ENCODE results near the gene RALGAPB. TPM values are rescaled to one million over a fixed set of nuclear protein-coding genes. Genes with fewer than 3 reads are reported as not detected.

Gene RALGAPB
- total and polyA plus RNA-seq, 2 of the 13 experiments (the other 11 are each of a cell fraction or from before 2014, with no cell fraction given): 17.6 to 30.6 TPM

GRCh38 chr20:38498909-38499308 is 26.3 kb downstream of the RALGAPB start:
- WGBS (ENCODE audit: low lambda C conversion rate): 97% methylated on average over 1 of the region's 1 CpG
- Histone ChIP-seq H3K4me2 (ENCODE audit: low read depth, low read length) (no peak overlapping the region), H2AFZ (ENCODE audit: low read length) (no peak overlapping the region), H3K4me1 (ENCODE audit: insufficient read depth, low read length) (no peaks in the 10 kb centered on the region), H3K4me3 (replicated peaks in 1 of 3; ENCODE audit: insufficient read depth in 1 of 3, low read depth in 2 of 3, low read length in 3 of 3) (no peak overlapping the region), H3K27ac (ENCODE audit: extremely low read length, insufficient read depth, low read length) (no peak overlapping the region), H3K27me3 (ENCODE audit: control insufficient read depth in 1 of 2, insufficient read depth in 2 of 2, low read length in 2 of 2) (no peaks in the 10 kb centered on the region), H3K9me3 (ENCODE audit: low read length) (no peaks in the 10 kb centered on the region), H4K20me1 (ENCODE audit: insufficient read depth, low read length) (no peaks in the 10 kb centered on the region), H3K9ac (ENCODE audit: insufficient read depth, low read depth, low read length) (no peak overlapping the region), H3K36me3 (replicated peaks in 1 of 2; ENCODE audit: control insufficient read depth in 1 of 2, insufficient read depth in 2 of 2, low read length in 2 of 2) (peaks cover 35 to 76% of the 10 kb centered on the region in 2 experiments), H3K79me2 (ENCODE audit: insufficient read depth, low read length) (no peaks in the 10 kb centered on the region)
- in situ Hi-C loops (cut with HindIII; ENCODE audit: extremely low pct_ligation_motif_present, low pct_unique_long_range_greater_than_20kb): no loop called here
- no peak for DNase-seq (ENCODE audit: low spot score)
- FAIRE-seq: no peak
- ChIA-PET CTCF (ENCODE audit: low intra/inter-chr PET ratio, low total read pairs) (no interaction called here), POLR2A (no interaction called here)
- no peak for TF ChIP-seq ZNF703 (CRISPR knock-in tag; IDR thresholded peaks at IDR 0.05; ENCODE audit: borderline replicate concordance)
- no peak for TF ChIP-seq LRRFIP1 (CRISPR knock-in tag; conservative IDR thresholded peaks at IDR 0.05)
- no peak for TF ChIP-seq BATF2 (CRISPR knock-in tag; IDR thresholded peaks at IDR 0.05)
- peak; percentile 50; the same call in 1 of the 2 replicates for TF ChIP-seq ATF7 (IDR thresholded peaks at IDR 0.05)
- no peak for TF ChIP-seq ATF7 (CRISPR knock-in tag; IDR thresholded peaks at IDR 0.05)
- no peak for TF ChIP-seq ZBTB21 (CRISPR knock-in tag; IDR thresholded peaks at IDR 0.05)
- TF ChIP-seq HNRNPUL1 (IDR thresholded peaks at IDR 0.05; ENCODE audit: low read depth, low read length): no peak
- TF ChIP-seq ZNF629 (CRISPR knock-in tag; conservative IDR thresholded peaks at IDR 0.05): 0 out of 2 replicates have a peak, but pooled peaks have one; percentile 14
- no peak for TF ChIP-seq FOXK1 (CRISPR knock-in tag; IDR thresholded peaks at IDR 0.05; ENCODE audit: borderline replicate concordance, low read depth)
- intact Hi-C loops (cut with micrococcal nuclease; ENCODE audit: unreplicated experiment): no loop called here
- BruUV-seq (replicated peaks): no TSS peak
- ATAC-seq: no peak
